Muscle layer of colon (tissue), 2 donors: ENCODE data around the gene SLAMF6.

Experiments
- H3K27ac ChIP-seq: one replicate; pipeline ENCODE4 v1.7.0; 2013; ENCODE audit warnings: low read depth, mild to moderate bottlenecking, low read length, moderate library complexity
- H3K27me3 ChIP-seq, 2 donors: one replicate each; pipeline ENCODE4 v1.7.0; 2013; ENCODE audit warnings: low read length in 2 of 2, mild to moderate bottlenecking in 2 of 2; ENCODE audit not compliant: insufficient read depth in 2 of 2, control insufficient read depth in 1 of 2
- H3K36me3 ChIP-seq: one replicate; pipeline ENCODE4 v1.7.0; 2013; ENCODE audit warnings: mild to moderate bottlenecking, low read length; ENCODE audit not compliant: insufficient read depth
- H3K4me1 ChIP-seq: one replicate; pipeline ENCODE4 v1.7.0; 2013; ENCODE audit warnings: mild to moderate bottlenecking, low read length; ENCODE audit not compliant: insufficient read depth
- H3K4me3 ChIP-seq, 2 donors: one replicate each; pipeline ENCODE4 v1.7.0; 2013; ENCODE audit warnings: low read length in 2 of 2, low read depth in 1 of 2, mild to moderate bottlenecking in 1 of 2, moderate library complexity in 1 of 2
- H3K9ac ChIP-seq: one replicate; pipeline ENCODE4 v1.7.0; 2013; ENCODE audit warnings: low read length
- H3K9me3 ChIP-seq: one replicate; pipeline ENCODE4 v1.7.0; 2013; ENCODE audit warnings: mild to moderate bottlenecking, low read length
- donor health status: abdominal sarcoma.
- donor health status: Adenocarcinoma of cecum.

SLAMF6 gene

GRCh38 chr1:160455153-160455517 is 67.9 kb downstream of the SLAMF6 start:
- H3K4me1 ChIP-seq: no peaks in the 10 kb centered on the region
- no peaks in the 10 kb centered on the region for H3K9me3 ChIP-seq
- H3K27me3 ChIP-seq: no peaks in the 10 kb centered on the region
- H3K9ac ChIP-seq: no peak overlapping the region
- no peak overlapping the region for H3K4me3 ChIP-seq
- no peaks in the 10 kb centered on the region for H3K36me3 ChIP-seq
- H3K27ac ChIP-seq: no peak overlapping the region

- Histone ChIP-seq H3K27ac (no peak overlapping the region), H3K27me3 (no peaks in the 10 kb centered on the region), H3K4me1 (no peaks in the 10 kb centered on the region), H3K9me3 (no peaks in the 10 kb centered on the region), H3K9ac (no peak overlapping the region), H3K4me3 (no peak overlapping the region), H3K36me3 (no peaks in the 10 kb centered on the region)
Observed at GRCh38 chr1:160454371-160455152, 68.5 kb downstream of the SLAMF6 start.

DNA sequence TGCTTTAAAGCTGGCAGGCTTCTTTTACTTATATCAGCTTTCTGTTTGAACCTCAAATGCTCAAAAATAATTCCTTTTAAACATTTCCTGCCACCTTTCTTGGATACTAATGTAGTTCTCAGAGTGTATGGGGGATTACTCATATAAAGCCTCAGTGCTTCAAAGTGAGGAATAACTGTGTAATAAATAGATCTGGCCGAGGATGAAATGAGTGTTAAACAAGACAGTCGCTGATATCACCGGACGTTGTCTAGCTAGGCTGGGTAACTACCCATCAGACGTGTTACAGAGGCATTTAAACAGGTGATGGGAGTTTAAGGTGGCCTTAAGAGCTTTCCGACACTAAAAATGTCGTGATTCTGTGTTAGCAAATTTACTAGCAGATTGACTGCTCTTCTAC is 69.6 kb downstream of the SLAMF6 start:
- H3K27ac ChIP-seq: no peak overlapping the region
- H3K4me1 ChIP-seq: no peaks in the 10 kb centered on the region
- no peaks in the 10 kb centered on the region for H3K27me3 ChIP-seq

GRCh38 chr1:160451859-160452232 is 71.2 kb downstream of the SLAMF6 start:
- no peak overlapping the region for H3K27ac ChIP-seq

More for the DNA sequence above, 69.6 kb downstream of the SLAMF6 start:
- H3K9ac ChIP-seq: no peak overlapping the region
- H3K9me3 ChIP-seq: no peaks in the 10 kb centered on the region
- H3K4me3 ChIP-seq: no peak overlapping the region
- no peaks in the 10 kb centered on the region for H3K36me3 ChIP-seq

DNA sequence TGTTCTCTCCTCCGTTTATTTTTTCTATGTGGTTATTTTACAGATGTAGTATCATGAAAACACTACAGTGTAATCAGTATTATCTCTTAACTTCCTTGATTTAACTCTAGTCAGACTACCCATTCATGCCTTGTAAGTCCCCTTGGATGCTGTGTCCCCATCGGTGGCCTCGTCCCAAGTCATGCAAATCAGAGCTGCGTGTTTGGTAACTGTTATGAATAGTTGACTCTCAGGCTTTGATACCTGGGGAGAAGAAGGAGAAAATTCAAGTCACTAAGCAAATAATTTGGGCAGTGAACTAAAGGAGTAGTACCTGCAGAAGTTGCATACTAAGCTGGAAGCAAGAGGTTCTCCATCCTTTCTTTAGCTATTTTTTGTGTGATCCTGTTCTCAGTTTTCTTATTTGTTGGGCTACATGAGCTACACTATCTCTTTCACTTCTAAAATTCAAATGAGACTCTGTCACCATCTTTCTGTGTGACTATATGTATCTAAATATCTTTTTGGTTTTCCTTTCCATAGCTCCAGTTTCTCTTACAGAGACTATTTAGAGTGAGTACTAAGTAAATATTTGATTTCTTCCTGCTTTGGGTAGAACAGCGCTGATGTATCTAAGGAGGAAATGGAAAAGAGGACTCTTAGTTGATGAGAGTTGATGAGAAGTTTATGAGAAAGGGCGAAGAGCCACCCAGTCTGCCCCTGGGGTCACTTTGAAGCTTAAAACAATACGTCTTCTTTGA is 71.8 kb downstream of the SLAMF6 start:
- Histone ChIP-seq H3K4me1 (no peaks in the 10 kb centered on the region), H3K27me3 (no peaks in the 10 kb centered on the region), H3K27ac (no peak overlapping the region), H3K36me3 (no peaks in the 10 kb centered on the region), H3K9ac (no peak overlapping the region), H3K9me3 (no peaks in the 10 kb centered on the region), H3K4me3 (no peak overlapping the region)

More at GRCh38 chr1:160451859-160452232, 71.2 kb downstream of the SLAMF6 start:
- H3K4me1 ChIP-seq: no peaks in the 10 kb centered on the region
- H3K27me3 ChIP-seq: no peaks in the 10 kb centered on the region
- no peak overlapping the region for H3K4me3 ChIP-seq
- H3K36me3 ChIP-seq: no peaks in the 10 kb centered on the region
- H3K9ac ChIP-seq: no peak overlapping the region
- H3K9me3 ChIP-seq: no peaks in the 10 kb centered on the region

- Histone ChIP-seq H3K4me3 (no peak overlapping the region), H3K36me3 (no peaks in the 10 kb centered on the region), H3K4me1 (no peaks in the 10 kb centered on the region), H3K27me3 (no peaks in the 10 kb centered on the region), H3K9me3 (no peaks in the 10 kb centered on the region), H3K27ac (no peak overlapping the region), H3K9ac (no peak overlapping the region)
Observed at GRCh38 chr1:160449494-160449893, 73.6 kb downstream of the SLAMF6 start.

DNA sequence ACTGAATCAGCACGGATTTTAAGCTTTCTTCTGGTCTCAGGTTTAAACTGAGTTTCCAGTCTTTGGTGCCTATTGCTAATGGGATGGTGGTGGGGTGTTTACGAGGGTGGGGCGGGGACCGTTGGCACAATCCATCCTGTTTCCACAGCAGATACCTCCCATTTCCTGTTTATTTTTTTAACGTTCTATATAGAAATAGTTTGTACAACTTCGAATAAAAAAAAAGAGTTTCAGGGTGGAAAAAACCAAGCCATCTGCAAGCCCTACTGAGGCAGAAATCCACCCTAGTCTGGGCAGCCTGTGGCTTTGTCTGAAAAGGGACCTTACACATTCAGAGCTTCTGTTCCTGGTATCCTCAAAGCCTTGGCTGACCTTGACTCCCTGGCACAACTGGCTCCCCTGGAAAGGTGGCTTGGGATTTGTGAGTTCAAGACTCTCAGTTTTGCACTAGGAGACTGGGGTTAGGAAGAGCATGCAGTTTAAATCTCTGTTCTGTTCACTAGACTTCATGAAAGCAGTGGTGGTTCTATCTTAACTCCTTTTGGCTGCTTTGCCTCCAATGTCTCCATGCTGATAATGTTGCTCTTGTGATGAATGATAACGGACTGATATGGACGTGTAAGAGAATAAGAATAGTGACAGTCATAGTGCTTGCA is 76.0 kb downstream of the SLAMF6 start:
- H3K4me1 ChIP-seq: no peaks in the 10 kb centered on the region
- no peaks in the 10 kb centered on the region for H3K36me3 ChIP-seq
- no peak overlapping the region for H3K27ac ChIP-seq
- no peak overlapping the region for H3K9ac ChIP-seq
- H3K4me3 ChIP-seq: no peak overlapping the region
- no peaks in the 10 kb centered on the region for H3K27me3 ChIP-seq
- no peaks in the 10 kb centered on the region for H3K9me3 ChIP-seq

- Histone ChIP-seq H3K9ac (no peak overlapping the region), H3K27ac (no peak overlapping the region), H3K4me1 (no peaks in the 10 kb centered on the region), H3K9me3 (no peaks in the 10 kb centered on the region), H3K4me3 (no peak overlapping the region), H3K36me3 (no peaks in the 10 kb centered on the region), H3K27me3 (no peaks in the 10 kb centered on the region)
Observed at GRCh38 chr1:160439718-160440117, 83.3 kb downstream of the SLAMF6 start.

GRCh38 chr1:160438935-160439334 is 84.1 kb downstream of the SLAMF6 start:
- H3K27ac ChIP-seq: no peak overlapping the region
- no peaks in the 10 kb centered on the region for H3K36me3 ChIP-seq
- no peaks in the 10 kb centered on the region for H3K4me1 ChIP-seq
- no peaks in the 10 kb centered on the region for H3K9me3 ChIP-seq
- H3K9ac ChIP-seq: no peak overlapping the region
- no peaks in the 10 kb centered on the region for H3K27me3 ChIP-seq
- H3K4me3 ChIP-seq: no peak overlapping the region

DNA sequence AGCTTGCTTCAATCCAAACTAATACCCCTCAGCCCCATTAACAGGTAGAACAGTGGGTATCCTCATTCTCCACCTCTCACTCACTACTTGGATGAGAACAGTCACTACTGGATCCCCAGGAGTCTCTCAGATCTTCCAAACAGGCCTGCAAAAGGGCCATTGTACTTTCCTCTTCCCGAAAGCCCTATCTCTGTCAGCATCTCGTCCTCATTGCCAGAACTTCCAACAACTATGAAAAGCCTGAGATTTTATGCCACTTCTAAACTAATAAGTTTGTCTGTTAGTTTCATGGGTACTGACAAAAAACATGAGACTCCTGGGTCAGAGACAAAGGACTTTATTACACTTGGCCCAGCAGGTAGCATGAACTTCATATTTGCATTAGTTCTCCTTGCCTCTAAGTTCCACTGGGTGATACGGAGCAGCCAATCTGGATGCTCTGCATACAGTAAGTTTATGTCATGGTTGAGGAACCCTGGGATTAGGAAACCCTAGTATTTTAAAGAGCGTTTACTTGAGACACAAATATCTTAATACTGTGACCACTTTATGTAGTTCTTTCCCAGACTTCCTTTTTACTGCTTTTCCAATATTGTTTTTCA is 84.6 kb downstream of the SLAMF6 start:
- Histone ChIP-seq H3K4me1 (no peaks in the 10 kb centered on the region), H3K27ac (no peak overlapping the region), H3K27me3 (no peaks in the 10 kb centered on the region), H3K9me3 (no peaks in the 10 kb centered on the region), H3K4me3 (no peak overlapping the region), H3K36me3 (no peaks in the 10 kb centered on the region), H3K9ac (no peak overlapping the region)
